Measurements from ENCODE around the gene GTPBP10.

DNA sequence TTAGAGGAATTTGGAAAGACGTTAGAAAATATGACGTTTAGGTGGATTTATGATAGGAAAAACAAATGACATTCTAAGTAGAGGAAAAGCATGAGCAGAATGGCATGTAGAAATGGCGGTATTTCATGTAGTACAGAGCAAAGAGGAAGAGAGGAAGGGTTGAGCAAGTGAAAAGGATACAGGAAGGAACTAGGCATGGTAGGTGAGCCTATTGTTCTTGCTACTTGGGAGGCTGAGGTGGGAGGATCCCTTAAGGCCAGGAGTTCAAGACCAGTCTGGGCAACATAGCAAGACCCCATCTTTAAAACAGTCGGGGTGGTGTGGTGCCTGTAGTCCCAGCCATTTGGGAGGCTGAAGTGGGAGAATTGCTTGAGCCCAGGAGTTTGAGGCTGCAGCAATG lies 1.2 kb downstream of the GTPBP10 start:
- TF ChIP-seq, protein P1, sequence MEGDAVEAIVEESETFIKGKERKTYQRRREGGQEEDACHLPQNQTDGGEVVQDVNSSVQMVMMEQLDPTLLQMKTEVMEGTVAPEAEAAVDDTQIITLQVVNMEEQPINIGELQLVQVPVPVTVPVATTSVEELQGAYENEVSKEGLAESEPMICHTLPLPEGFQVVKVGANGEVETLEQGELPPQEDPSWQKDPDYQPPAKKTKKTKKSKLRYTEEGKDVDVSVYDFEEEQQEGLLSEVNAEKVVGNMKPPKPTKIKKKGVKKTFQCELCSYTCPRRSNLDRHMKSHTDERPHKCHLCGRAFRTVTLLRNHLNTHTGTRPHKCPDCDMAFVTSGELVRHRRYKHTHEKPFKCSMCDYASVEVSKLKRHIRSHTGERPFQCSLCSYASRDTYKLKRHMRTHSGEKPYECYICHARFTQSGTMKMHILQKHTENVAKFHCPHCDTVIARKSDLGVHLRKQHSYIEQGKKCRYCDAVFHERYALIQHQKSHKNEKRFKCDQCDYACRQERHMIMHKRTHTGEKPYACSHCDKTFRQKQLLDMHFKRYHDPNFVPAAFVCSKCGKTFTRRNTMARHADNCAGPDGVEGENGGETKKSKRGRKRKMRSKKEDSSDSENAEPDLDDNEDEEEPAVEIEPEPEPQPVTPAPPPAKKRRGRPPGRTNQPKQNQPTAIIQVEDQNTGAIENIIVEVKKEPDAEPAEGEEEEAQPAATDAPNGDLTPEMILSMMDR (IDR thresholded peaks at IDR 0.05; ENCODE audit: borderline replicate concordance, extremely low read depth, low read length, poor library complexity, severe bottlenecking): no peak
- no peak for TF ChIP-seq EZH2 (IDR thresholded peaks at IDR 0.05; ENCODE audit: borderline replicate concordance, low read depth, low read length, severe bottlenecking)
